Measurements from ENCODE around the gene EIF1AX.
A peak's percentile ranks its signal among the peaks of the same experiment; 100 is the strongest.
"Not testable (repeated sequence)": the region's sequence is repeated elsewhere in the genome, so short reads cannot be mapped to it uniquely, and the experiment has no call there.

Gene EIF1AX

DNA sequence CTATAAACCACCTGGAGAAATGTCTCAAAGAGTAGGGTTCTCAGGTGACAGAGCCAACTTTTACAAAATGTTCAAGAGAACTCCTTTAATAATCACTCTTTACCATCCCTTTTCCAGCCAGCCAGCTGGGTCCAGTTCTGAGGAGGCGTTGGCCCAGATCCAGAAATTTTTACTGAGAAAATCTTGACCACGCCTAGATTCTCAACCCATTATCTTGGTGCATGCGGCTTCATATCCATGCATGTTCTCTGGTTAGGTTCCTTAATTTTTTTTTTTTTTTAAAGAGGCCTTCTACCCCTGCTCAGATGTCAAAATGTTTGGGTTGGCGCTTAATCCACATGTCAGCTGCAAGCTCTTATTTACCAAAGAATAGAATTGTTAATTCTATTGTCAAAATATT lies 13.0 kb downstream of the EIF1AX start:
- H3K4me3 ChIP-seq (ENCODE audit: low read depth, low read length) = no peak overlapping the region

DNA sequence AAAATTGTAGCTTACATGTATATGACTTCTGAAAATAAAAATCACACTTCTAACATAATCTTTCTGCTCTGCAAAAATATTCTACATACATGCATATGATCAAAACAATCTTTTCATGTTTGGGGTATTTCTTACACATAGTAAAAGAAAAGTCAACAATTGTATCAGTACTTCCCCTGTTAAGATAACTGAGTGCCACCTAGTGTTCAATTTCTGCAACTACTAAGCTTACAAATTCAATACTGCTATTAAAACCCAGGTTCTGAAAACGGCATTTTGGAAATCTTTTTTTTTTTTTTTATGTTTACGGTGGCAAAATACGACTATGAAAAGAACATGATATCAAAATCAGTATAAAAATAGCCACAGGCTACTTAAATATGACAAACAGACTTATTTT lies 14.2 kb downstream of the EIF1AX start:
- H3K4me3 ChIP-seq (ENCODE audit: low read depth, low read length) = not testable (repeated sequence)

DNA sequence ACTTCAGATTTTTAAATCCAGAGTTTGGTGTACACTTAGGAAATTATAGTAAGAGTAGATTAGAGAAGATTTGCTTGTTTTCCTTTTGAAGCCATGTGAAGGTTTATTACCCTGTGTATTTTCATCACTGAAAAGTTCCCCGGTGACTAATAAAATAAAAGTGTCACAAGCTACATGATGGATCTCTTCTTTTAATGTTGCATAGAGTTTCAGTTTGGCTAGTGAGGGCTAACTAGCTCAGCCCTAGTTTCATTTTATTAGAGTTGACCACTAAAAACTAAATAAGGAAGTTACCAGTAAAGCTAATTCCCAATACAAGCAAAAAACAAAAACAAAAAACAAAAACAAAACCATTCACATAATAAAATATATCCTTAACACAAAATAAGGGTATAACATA lies 14.8 kb downstream of the EIF1AX start:
- not testable (repeated sequence) for H3K4me3 ChIP-seq (ENCODE audit: low read depth, low read length)

DNA sequence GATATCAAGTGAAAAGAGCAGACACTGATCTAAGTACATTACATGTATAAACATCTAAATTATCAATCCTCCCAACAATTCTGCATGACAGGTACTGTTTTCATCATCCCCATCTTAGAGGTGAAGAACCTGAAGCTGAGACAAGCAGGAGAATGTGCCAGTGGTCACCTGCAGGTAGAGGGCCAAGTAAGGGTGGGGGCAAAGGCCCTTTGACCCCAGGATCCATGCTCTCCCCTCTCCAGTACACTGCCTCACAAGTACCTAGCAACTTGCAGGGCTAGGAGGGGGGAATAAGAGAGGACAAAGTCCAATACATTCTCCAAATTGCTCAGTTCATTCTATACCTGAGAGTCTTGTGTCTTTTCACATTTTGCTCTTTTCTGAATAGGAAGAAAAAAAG lies 16.7 kb downstream of the EIF1AX start:
- no peak overlapping the region for H3K4me3 ChIP-seq (ENCODE audit: low read depth, low read length)

DNA sequence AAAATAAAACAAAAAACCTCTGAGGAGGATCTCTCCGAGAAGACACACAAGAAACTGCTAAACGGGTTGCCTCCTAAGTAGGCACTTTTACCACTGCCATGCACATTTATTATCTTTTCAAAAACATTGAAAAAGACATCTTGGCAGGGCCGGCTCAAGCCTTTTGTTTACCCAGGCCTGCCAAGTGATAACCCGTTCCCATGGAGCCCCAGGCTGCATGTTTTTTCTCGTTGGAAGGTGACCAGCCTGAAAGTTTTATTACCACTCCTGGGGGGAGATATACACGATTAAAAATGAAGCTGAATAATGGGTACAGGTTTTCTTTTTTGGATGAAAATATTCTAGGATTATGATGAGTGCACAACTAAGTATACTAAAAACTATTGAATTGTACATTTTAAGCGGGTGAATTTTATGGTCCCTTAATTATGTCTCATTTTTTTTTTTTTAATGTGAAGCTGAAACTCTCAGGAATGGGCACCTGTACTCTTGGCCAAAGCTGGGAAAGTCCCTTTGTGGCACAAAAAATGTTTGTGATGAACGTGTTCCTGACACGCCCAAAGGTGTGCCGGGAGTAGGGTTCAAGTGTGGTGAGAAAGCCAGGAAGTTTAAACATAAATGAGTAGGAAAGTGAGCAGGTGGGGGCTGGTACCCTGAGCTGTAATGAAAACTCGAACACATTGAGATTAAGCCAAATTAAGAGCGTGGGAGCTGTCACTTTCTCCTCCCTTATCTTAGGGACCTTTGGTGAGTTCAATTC lies 23.4 kb downstream of the EIF1AX start:
- no peak overlapping the region for H3K4me3 ChIP-seq (ENCODE audit: low read depth, low read length)

DNA sequence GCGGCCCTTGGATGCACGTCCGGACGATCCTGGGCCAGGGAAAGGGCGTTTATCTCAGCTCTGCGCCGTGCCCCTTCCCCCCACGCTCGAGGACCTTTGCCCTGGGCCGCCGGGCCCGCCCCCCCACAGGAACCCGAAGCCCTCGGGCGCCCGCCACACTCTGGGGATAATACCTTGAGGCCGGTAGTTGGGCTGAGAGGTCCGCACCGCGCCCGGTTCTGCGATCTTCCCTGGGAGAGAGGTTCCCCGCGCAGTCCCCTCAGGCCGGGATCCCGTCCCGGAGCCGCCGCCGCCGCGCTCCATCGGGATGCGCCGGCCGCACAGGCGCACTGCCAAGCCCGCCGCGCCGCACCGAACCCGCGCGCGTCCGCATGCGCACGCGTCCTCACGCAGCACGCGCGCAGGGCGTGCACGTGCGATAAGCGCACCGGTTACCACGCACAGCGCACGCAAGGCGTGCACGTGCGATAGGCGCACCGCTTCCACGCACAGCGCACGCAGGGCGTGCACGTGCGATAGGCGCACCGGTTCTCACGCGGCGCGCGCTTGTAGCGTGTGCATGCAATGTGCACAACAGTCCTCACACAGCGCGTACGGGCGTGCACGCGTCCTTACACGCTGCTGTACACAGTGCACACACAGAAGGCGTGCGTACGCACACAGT lies 24.9 kb downstream of the EIF1AX start, which contains the start of gene MAP7D2:
Gene MAP7D2, minus strand, starts transcription at position 331 of the 664 bp plus-strand sequence. Its CDS starts 28 bp downstream, at position 303.
- peak within 1 kb of the TSS; percentile 20 for H3K4me3 ChIP-seq (ENCODE audit: low read depth, low read length)

DNA sequence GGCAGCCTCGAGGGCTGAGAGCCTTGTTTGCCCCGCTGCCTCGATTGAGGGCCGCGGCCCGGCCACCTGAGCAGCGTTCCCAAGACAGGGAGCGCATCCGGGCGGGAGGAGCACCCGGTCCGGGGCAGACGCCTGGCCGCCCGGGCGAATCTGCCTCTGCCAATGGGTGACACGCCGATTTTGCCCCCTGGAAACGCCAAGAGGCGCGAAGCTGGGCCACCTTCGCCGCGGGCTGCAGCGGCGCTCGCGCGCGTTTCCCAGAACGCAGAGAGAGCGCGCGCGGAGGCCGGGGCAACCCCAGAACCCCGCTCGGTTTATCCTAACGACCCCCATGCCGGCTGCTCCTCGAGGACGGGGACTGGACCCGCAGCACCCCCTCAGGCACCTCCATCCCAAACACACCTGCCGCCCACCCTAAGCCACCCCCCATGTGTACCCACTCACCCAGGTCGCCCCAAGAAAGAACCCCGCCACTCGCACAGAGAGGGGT lies 25.5 kb downstream of the EIF1AX start:
- peak overlapping the region; percentile 20 for H3K4me3 ChIP-seq (ENCODE audit: low read depth, low read length)

DNA sequence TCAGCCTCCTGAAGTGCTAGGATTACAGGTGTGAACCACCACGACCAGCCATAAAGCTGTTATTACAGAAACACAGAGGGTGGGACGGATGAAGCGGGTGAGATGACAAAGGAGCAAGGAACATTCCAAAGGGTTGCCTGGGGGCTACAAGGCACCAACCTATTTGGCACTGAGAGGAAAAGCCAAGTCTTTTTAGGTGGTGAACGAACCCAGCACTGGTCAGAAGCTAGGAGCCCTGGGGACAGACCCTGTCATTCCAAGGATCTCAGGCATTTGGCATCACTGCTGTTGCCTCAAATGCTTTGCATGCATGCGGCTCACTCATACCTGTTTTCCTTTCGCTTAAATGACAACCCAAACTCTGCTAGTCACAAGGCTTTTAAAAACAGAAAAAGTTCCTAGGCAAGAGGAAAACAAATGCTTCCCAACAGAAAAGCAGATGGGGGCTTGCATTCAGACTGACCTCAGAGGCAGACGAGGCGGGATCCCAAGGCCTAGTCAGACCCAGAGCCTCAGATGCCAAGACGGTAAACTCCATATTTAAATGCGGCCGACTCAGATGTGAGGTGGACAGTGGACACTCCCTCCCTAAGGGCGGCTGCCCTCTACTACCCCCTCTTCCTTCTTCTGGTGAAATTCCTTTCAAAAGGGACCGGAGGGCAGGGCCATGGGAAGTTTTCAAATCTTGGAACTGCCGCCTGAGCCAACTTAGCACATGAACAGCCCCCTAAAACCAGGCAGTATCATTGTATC lies 29.4 kb downstream of the EIF1AX start:
- H3K4me3 ChIP-seq (ENCODE audit: low read depth, low read length) = no peak overlapping the region

DNA sequence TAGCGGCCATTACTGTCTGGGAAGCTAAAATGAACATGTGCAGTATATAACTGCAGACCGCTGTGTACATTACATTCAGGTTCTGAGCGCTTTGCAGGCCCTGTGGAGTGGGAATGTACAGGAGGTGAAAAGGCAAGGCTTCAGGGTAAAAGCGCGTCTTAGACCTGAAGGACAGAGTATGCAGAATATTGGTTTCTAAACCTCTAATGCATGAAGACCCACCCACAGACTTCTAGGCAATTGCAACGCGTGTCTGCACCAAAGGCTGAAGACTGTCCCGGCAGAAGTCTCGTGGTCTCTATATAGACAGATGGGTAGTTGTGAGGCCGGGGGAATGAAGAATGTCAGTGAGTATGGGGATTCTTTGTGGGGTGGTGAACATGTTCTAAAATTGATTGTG lies 30.4 kb downstream of the EIF1AX start:
- no peak overlapping the region for H3K4me3 ChIP-seq (ENCODE audit: low read depth, low read length)

DNA sequence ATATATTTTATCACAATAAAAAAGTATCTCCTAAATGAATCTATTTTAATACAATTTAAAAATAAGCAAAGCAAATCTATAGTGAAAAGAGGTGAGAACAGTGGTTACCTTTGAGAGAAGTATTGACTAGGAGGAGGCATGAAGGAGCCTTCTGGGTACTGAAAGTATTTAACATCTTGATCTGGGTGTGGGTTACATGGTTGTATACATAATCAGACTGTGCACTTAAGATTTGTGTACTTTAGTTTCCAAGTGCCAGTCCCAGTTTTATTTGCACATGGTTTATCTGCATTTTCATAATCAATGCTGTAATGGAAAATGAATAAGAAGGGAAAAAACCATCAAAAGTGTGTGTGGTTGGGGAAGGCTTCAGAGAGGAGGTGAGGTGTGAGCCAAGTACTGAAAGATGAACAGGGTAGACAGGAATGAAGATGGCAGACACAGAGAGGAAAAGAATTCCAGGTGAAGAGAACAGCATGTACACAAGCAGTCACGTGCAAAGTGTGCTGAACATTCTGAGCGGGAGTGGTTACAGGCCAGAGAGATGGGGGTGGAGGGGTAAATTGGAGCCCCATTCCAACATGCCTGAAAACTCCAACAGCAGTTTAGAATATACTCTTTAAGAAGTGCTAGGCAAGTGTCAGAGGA lies 39.6 kb downstream of the EIF1AX start:
- H3K4me3 ChIP-seq (ENCODE audit: low read depth, low read length) = no peak overlapping the region

DNA sequence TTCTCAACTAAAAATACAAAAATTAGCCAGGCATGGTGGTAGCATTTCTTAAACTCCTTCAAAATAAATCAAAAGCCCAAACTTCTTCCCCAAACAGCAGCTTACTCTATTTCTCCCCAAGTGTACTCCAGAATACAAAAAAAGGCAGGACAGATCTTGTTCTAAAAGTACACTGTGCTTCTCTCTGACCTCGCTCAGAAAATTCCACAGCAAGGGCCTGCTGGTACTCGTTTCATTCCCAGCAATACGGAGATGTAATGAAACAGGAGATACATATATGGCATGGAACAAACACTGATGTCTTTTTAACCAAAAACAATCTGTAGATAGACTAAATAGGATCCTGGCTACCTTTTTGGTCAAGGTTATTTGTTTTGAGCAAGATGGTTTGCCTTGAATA lies 50.1 kb downstream of the EIF1AX start:
- no peak overlapping the region for H3K4me3 ChIP-seq (ENCODE audit: low read depth, low read length)

DNA sequence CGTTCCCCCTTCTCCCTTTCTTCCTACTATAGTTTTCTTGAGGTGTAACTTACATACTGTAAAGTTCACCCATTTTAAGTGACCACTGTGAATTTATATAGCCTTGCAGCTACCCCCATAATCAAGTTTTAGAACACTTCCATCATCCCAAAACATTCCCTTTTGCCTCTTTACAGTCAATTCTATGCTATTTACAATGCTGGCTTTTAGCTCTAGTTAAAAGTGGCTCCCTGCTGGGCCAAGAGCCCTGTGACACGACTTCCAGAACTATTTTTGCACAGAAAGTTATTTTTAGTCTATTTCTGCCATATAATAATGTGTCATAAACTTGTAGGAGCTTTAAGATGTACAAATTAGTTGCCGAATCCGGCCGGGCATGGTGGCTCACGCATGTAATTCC lies 51.8 kb downstream of the EIF1AX start:
- H3K4me3 ChIP-seq (ENCODE audit: low read depth, low read length) = no peak overlapping the region

DNA sequence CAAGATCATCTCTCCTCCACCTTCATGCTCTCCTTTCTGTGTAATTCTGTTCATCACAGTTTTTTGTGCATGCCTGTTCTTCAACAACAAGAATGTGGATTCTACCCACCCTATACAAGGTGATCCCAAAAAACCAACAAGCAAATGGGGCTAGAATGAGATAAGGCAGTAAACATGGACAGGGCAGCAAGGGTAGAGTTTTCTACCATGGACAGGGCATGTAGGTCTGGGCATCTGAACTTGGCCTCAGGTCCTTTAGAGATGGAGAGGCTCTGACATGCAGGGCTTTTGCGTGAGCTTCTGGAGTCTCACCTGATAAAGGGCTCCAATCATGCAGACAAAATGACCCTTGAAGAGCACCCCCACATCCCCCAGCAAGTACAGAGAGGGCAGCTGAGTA lies 61.4 kb downstream of the EIF1AX start:
- no peak overlapping the region for H3K4me3 ChIP-seq (ENCODE audit: low read depth, low read length)

All from iPS-11a (cell line).